AG04449 (cell line): ENCODE results near the gene PARPBP.
A peak's percentile ranks its signal among the peaks of the same experiment; 100 is the strongest.
"Not testable (repeated sequence)": the region's sequence is repeated elsewhere in the genome, so short reads cannot be mapped to it uniquely, and the experiment has no call there.

ENCODE experiments used
- CTCF ChIA-PET: fragments of 350-600 bp; formaldehyde crosslinking; extraction: SDS; loops from one replicate; lab custom pipeline; 2021; ENCODE audit warnings: antibody characterized with exemption; lab: Yijun Ruan, JAX
- POLR2A ChIA-PET: fragments of 400-600, 350-600 bp; formaldehyde crosslinking; extraction: SDS; loops from one replicate; lab custom pipeline; 2020; ENCODE audit warnings: antibody characterized with exemption, inconsistent platforms; lab: Yijun Ruan, JAX
- DNase-seq: peaks from one replicate; pipeline ENCODE4 v3.0.0-alpha.2; 2010; ENCODE audit warnings: low read depth, low spot score
- H3K4me3 ChIP-seq: 2 replicates; pipeline ENCODE4 v1.5.1; 2011; ENCODE audit warnings: low read depth, mild to moderate bottlenecking, control low read depth, low read length
- TF ChIP-seq, protein P1 (sequence below): IDR thresholded peaks from one replicate; pipeline ENCODE4 v1.5.1; 2011; ENCODE audit warnings: mild to moderate bottlenecking, moderate library complexity, low read length, control low read depth, inconsistent platforms; ENCODE audit not compliant: insufficient read depth; ENCODE audit errors: missing control alignments

PARPBP gene, protein sequence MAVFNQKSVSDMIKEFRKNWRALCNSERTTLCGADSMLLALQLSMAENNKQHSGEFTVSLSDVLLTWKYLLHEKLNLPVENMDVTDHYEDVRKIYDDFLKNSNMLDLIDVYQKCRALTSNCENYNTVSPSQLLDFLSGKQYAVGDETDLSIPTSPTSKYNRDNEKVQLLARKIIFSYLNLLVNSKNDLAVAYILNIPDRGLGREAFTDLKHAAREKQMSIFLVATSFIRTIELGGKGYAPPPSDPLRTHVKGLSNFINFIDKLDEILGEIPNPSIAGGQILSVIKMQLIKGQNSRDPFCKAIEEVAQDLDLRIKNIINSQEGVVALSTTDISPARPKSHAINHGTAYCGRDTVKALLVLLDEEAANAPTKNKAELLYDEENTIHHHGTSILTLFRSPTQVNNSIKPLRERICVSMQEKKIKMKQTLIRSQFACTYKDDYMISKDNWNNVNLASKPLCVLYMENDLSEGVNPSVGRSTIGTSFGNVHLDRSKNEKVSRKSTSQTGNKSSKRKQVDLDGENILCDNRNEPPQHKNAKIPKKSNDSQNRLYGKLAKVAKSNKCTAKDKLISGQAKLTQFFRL

GRCh38 chr12:102119674-102120563 lies at the start of gene PARPBP, which contains the start of gene NUP37:
PARPBP (plus strand) TSS chr12:102120183; CDS start chr12:102123889, 3,706 bp downstream.
NUP37 (minus strand) TSS chr12:102120114; CDS start chr12:102118518, 1,596 bp downstream.
- peak; percentile 23 for DNase-seq
- H3K4me3 ChIP-seq, result peak within 1 kb of the TSS; percentile 83
- TF ChIP-seq, protein P1, sequence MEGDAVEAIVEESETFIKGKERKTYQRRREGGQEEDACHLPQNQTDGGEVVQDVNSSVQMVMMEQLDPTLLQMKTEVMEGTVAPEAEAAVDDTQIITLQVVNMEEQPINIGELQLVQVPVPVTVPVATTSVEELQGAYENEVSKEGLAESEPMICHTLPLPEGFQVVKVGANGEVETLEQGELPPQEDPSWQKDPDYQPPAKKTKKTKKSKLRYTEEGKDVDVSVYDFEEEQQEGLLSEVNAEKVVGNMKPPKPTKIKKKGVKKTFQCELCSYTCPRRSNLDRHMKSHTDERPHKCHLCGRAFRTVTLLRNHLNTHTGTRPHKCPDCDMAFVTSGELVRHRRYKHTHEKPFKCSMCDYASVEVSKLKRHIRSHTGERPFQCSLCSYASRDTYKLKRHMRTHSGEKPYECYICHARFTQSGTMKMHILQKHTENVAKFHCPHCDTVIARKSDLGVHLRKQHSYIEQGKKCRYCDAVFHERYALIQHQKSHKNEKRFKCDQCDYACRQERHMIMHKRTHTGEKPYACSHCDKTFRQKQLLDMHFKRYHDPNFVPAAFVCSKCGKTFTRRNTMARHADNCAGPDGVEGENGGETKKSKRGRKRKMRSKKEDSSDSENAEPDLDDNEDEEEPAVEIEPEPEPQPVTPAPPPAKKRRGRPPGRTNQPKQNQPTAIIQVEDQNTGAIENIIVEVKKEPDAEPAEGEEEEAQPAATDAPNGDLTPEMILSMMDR, result no peak
- ChIA-PET POLR2A (interaction anchor here (0.6 to 1.0 kb wide), 2 partner anchors 14 to 184 kb away, joined by 3 read pairs; no protein-coding TSS in a partner anchor), CTCF (interaction anchor here (1.0 kb wide), 1 partner anchor 180 kb away, joined by 4 read pairs; no protein-coding TSS in a partner anchor)

GRCh38 chr12:102072092-102072491 lies 47.9 kb upstream of the PARPBP start:
- POLR2A ChIA-PET, DNase-seq, CTCF ChIA-PET, H3K4me3 ChIP-seq: not testable (repeated sequence)

GRCh38 chr12:102080842-102081241 lies 39.1 kb upstream of the PARPBP start:
- ChIA-PET CTCF (interaction anchor here (1.5 to 3.2 kb wide), 2 partner anchors 11 to 14 kb away, joined by 5 to 12 read pairs; no protein-coding TSS in a partner anchor), POLR2A (no interaction called here)
- no peak for DNase-seq
- H3K4me3 ChIP-seq, result no peak overlapping the region
- TF ChIP-seq, protein P1, result no peak

GRCh38 chr12:102089228-102089835 lies 30.7 kb upstream of the PARPBP start:
- POLR2A ChIA-PET, DNase-seq, H3K4me3 ChIP-seq: not testable (repeated sequence)
- CTCF ChIA-PET, result interaction anchor here (0.7 kb wide), 1 partner anchor 27 kb away, joined by 3 read pairs; no protein-coding TSS in a partner anchor

DNA sequence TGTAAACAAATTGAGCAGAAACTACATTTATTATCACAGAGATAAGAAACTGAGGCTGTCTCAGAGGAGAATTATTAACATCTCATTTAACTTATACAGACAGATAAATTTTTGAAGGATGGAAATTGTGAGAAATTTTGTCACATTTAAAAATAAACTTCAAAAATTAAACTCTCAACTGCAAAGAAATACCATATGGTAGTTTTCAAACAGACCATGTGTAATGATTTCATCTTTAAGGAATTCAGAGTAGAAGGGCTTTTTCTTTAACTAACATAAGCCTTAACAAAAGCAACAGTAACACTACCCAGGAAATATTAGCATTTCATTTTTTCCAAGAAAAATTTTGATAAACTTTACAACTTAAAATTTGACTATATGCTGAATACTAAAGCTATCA lies 26.7 kb upstream of the PARPBP start:
- TF ChIP-seq, protein P1, result no peak
- no peak overlapping the region for H3K4me3 ChIP-seq
- CTCF ChIA-PET, result interaction anchor here (0.7 to 3.6 kb wide), 5 partner anchors 12 to 676 kb away, joined by 3 to 12 read pairs (median 3); no protein-coding TSS in a partner anchor
- DNase-seq, result no peak
- POLR2A ChIA-PET, result no interaction called here

DNA sequence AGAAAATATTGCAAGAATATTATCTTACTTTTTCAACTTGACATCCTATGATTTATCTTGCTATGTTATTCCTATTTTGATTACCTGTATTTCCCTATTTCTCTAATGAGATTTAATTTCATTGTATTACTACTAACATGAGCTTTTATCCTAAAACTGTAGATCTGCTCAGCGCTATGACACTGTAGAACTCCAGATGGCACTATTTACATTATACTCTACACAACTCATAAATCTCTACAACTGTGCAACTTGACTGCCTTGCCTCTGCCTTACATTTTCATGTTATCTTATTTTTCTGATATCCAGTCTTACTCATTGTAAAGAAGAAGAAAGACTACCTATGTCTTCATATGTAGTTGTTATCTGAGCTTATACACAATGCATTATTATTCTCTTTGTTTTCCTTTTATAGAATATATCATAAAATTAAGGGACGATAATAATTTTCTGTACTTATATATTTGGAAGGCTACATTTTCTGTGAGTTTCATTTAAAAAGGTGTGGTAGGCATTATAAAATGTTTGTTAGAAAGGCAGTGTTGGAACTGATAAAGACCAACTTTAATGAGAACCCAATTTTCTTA lies 24.2 kb upstream of the PARPBP start:
- TF ChIP-seq, protein P1, result peak; percentile 39
- DNase-seq, result no peak
- POLR2A ChIA-PET, result no interaction called here

More for the DNA sequence above, 24.2 kb upstream of the PARPBP start:
- CTCF ChIA-PET, result interaction anchor here (0.7 to 3.8 kb wide), 13 partner anchors 9 to 673 kb away, joined by 3 to 27 read pairs (median 5); no protein-coding TSS in a partner anchor
- H3K4me3 ChIP-seq, result no peak overlapping the region
